Left forelimb (tissue), 1 donor: ENCODE results near the gene PTPRD.

Source experiments
- DNase-seq: peaks from one replicate; pipeline ENCODE4 v3.0.0-alpha.2; 2018; ENCODE audit warnings: low spot score

The PTPRD gene

DNA sequence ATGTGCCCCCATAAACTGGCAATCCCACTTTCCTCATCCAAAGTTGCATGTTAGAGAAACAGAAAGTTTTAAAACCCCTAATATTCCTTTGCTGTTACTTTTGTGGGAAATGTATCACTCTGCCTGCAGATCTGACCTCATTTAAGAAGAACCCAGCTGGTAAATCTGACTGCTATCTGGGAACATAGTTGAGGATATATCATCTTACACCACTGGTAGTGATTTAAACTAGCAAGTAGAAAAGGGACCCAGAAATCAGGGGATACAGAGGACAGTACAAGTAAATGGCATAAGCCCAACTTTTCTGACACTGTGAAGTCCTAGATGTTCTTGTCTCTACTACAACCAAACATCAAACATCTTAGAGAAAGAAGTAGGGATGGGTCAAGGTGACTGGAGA is 1752.7 kb downstream of the PTPRD start:
- no peak for DNase-seq

DNA sequence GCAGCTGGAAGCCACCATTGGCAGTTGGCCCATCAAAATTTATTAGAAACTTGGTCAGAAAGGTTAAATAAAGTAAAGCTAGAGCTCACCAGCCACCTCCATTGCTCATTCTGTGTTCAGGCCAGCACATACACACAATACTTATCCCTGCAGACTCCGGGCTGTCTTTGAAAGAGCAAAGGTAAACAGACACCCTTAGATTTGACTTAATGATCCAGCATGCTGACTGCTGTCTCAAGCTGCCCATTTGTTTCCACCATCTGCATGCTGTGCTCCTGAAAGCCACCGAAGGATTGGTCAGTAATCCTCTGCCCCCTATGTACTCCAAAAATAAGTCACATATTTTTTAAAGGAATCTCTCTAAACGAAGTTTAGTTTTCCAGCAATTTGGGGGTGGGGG is 1753.4 kb downstream of the PTPRD start:
- DNase-seq: no peak

DNA sequence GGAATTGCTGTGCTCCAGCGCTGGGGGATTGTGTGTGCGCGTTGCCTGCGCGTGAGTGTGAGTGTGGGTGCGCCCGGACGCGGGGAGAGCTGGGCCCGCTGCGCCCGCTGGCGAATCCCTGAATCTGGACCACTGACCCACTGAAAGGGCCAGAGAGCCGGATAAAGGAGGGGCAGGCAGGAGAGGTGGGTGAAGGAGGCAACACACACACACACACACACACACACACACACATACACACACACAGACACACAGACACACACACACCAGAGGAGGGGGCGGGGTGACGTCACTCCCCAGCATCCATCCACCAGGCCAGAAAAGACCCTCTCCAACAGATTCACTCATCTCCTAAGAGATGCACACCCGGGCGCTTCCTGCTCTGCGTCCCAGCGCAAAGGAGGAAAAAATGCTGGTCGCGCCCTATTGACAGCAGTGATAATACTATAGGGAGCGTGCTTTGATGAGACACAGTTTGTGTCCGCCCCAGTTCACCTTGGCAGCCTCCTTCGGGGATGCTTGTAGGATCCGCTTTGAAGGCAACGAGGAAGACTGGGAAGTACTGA is 1754.1 kb downstream of the PTPRD start:
- DNase-seq: peak; percentile 75

DNA sequence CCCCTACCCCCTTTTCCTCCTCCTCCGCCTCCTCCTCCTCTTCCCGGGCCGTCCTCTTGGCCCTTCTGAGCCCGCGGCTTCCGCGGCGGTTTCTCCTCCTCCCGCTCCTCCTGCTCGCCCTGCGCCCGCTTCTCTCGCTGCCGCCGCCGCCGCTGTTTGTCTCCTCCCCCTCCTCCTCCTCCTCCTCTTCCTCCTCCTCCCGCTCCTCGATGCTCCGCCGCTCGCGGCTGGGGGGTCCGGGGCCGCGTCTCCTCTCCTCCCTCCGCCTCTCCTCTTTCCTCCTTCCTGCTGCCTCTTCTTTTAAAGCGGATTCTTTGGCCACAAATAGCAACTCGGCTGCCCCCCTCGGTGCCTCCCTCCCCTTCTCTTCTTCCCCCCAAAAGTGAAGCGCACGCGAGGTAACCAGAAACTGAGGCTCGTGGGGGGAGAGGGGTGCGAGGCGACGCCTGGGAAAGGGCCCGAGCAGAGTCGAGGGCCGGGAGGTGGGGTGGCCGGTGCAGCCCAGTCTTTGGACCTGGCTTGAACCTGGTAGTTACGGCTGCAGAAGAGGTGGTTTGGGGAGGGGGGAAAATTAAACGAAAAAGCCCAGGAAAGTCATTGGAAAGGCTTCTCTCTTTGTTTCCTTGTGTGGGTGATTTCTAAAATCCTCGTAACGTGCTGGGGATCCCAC is 1754.7 kb downstream of the PTPRD start:
- no peak for DNase-seq

- DNase-seq: peak; percentile 89
Measured at GRCh38 chr9:8857068-8857925, 1755.5 kb downstream of the PTPRD start.

- DNase-seq: no peak
Measured at GRCh38 chr9:8856396-8857067, 1756.3 kb downstream of the PTPRD start.

DNA sequence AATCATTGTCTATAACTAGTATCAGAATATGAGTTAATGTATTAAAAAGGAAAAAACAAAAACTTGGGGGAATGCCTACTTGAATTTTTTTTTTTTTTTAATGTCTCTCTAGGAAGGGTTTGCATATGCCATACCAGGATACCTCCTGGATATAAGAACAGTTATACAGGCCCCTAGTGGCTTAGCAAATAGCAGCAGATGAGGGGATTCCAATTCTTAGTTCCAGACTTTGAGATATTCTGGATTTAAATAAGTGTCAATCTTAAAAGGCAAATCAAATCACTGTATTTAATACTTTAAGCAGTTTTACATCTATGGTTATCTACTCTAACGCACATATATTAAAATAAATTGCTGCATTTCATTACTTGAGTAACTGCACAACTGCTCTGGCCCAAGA is 1757.8 kb downstream of the PTPRD start:
- DNase-seq: no peak

GRCh38 chr9:8852301-8852864 is 1760.4 kb downstream of the PTPRD start:
- no peak for DNase-seq

DNA sequence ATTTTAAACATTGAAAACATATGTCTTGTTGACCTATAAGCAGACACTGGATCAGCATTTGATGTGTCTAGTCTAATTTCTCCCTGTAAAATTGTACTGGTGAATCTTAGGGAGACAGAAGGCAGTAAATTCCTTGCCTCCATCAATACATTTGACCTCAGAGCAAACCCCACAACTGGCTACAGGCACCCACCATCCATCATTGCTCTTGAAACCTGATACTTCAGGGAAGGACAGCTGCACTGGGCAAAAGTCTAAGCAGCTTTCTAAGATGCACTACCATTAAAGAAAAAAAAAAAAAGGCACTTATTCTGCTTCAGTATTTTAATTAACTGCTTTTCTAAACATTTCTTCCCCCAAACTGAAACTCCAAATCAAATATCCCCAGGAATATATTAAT is 1761.9 kb downstream of the PTPRD start:
- DNase-seq: no peak

- no peak for DNase-seq
Measured at GRCh38 chr9:8845808-8846207, 1767.0 kb downstream of the PTPRD start.

DNA sequence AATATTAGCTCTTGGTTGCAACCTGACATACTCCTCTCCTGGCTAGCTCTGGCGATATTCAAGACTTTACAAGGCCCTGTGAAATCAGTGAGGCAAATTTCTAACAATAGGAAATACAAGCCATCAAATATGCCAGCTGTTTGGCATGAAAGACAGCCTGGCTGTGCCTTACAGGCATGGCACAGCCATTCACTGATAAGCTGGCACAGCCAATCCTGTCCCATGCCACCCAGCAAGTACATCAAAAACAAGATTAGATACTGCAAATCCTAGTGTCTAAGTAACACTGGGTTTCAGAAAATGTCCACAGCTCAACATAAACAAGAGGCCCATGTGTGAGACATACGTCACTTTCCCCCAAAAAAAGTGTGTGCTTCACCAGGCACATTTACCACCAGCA is 1767.4 kb downstream of the PTPRD start:
- DNase-seq: no peak

- no peak for DNase-seq
Measured at GRCh38 chr9:8844549-8844948, 1768.3 kb downstream of the PTPRD start.

DNA sequence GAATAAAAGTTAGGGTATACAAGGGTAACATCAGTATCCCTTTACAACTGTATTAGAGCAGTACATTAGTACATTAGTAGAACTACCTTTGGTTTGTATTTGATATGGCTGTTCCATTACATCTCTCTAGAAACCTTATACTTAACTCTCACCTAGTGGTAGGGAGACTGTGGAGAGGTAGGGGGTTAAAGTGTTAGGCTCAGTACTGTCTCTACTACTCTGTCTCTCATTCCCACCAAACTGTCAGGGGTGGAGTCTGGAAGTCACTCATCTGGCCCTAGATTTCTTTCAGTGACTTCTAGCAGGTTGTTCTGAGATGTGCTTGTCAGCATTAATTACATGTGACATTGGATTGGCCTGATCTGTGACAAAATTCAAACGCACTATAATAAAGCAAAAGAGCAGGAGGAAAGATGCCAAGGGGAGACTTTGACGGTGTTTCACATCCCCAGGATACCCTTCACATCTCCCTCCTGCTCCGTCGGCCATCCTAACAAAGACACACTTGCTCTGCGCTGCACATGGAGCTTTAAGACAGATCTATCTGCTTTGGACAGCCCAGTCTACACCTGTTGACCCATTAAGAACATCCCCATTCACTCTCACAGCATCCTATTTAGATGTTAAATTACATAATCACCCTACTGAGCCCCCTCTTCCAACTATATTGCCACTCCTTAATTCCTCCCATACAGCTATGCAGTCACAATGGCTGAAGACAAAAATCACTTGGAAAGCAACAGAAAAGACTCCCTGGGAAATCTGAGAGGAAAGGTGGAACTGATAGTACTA is 1770.2 kb downstream of the PTPRD start:
- DNase-seq: no peak

- no peak for DNase-seq
Measured at GRCh38 chr9:8838136-8838535, 1774.7 kb downstream of the PTPRD start.

DNA sequence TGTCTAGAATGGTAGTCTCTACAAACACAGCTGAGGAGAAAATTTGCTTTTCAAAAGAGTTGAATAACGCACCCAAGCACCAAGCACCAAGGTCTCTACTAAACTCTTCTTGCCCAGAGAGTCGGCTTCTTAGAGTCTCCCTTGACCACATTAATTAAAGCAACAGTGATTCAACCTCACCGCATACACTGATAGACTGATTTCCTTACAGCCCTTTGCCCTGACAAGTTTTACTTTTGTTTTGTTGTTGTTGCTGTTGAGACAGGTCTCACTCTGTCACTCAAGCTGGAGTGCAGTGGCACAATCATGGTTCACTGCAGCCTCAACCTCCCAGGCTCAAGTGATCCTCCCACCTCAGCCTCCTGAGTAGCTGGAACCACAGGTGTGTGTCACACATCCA is 1777.5 kb downstream of the PTPRD start:
- no peak for DNase-seq

DNA sequence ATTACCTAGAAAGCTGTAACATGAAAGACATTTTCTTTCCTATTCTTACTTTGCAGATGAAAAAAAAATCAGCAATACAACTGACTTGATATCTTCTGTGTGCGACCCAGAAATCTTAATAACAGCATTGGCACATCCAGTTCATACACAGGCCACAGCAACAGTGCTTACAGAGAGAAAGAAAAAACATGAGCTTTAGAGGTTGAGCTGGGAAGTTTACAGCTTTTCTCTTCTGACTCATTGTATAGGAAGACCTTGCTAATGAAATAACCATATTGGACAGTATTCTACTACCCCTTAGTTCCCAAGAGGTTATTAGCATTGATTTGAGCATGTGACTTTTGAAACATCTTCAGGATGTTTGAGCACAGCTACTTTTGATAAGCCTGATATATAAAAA is 1779.8 kb downstream of the PTPRD start:
- no peak for DNase-seq

- DNase-seq: no peak
Measured at GRCh38 chr9:8832386-8832785, 1780.4 kb downstream of the PTPRD start.

GRCh38 chr9:8831568-8831967 is 1781.2 kb downstream of the PTPRD start:
- no peak for DNase-seq

GRCh38 chr9:8826281-8826680 is 1786.5 kb downstream of the PTPRD start:
- no peak for DNase-seq

- DNase-seq: no peak
Measured at GRCh38 chr9:8825585-8826147, 1787.1 kb downstream of the PTPRD start.
